ENCODE data around the gene EEPD1.

DNA sequence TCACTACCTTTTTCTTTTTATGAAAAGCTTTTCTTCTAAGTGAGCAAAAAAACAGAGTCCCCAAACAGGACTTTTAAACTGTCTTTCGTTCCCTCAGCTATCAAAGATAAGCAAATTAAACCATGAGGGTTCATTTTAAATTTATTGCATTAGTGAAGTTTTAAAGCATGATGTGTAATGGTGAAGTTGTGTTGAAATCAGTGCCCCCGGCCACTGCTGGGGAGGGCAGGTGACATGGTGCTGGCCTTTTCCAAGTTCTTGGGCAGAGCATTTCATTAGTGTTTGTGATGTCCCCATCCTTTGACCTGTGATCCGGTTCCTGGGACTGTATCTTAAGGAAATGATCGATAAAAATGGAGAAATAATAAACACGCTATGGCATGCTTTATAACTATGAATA lies 96.0 kb downstream of the EEPD1 start:
- TF ChIP-seq ZSCAN23 (tag by site-specific recombination; IDR thresholded peaks at IDR 0.05) (no peak), ZNF140 (tag by site-specific recombination; IDR thresholded peaks at IDR 0.05) (no peak), ZBTB7A (tag by site-specific recombination; IDR thresholded peaks at IDR 0.05; ENCODE audit: low read depth) (no peak), ZNF670 (tag by site-specific recombination; IDR thresholded peaks at IDR 0.05; ENCODE audit: low read depth) (no peak)
- TF ChIP-seq, protein P1, sequence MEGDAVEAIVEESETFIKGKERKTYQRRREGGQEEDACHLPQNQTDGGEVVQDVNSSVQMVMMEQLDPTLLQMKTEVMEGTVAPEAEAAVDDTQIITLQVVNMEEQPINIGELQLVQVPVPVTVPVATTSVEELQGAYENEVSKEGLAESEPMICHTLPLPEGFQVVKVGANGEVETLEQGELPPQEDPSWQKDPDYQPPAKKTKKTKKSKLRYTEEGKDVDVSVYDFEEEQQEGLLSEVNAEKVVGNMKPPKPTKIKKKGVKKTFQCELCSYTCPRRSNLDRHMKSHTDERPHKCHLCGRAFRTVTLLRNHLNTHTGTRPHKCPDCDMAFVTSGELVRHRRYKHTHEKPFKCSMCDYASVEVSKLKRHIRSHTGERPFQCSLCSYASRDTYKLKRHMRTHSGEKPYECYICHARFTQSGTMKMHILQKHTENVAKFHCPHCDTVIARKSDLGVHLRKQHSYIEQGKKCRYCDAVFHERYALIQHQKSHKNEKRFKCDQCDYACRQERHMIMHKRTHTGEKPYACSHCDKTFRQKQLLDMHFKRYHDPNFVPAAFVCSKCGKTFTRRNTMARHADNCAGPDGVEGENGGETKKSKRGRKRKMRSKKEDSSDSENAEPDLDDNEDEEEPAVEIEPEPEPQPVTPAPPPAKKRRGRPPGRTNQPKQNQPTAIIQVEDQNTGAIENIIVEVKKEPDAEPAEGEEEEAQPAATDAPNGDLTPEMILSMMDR (tag by site-specific recombination; IDR thresholded peaks at IDR 0.05), result no peak
